Measurements from ENCODE around the gene GAS6.

The GAS6 gene

DNA sequence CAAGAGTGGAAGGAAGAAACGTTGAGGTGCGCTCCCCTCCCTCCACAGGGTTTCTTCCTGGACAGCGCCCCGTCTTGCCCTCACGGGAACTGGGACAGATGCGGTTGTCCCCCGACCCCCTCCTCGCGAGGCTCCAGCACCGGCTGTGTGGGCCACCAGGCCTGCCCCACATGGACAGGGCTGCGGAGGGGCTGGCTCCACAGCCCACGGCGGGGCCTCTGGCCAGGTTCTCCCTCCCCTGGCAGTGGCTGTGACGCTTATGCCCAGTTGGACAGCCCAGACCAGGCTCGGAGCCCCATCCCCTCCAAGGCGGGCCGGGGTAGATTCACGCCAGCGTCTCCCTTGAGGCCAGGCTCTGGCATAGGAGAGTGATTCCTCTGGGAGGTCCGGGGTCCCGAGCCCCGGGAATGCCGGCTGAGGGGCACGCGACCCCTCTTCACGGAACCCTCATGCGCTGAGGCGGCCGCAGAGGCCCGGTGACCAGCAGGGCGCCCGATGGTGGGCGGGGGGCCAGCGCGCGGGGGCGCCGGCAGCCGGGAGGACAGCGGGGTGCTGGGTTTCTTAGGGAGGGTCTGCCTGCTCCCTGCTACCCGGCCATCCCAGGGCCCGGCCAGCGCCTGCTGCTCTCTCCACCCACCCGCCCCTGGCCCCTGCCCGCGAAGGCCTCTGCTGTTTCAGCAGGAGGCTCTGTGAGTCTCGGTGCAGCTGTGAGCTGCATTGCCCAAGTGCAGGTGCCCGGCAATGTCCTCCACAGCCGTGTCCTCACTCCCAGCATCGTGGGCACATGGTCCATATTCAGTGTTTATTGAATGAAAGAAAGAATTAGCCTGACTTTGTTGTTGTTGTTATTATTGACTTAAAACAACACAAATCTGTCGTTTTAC is 20.3 kb upstream of the GAS6 start:
- Histone ChIP-seq H3K9me2 (replicated peaks; ENCODE audit: insufficient read depth, low read length) (no peaks in the 10 kb centered on the region), H3K4me2 (ENCODE audit: low read depth, low read length, poor library complexity, severe bottlenecking) (no peak overlapping the region), H4K20me1 (ENCODE audit: low read depth, low read length) (no peaks in the 10 kb centered on the region), H3K36me3 (ENCODE audit: low read length) (no peaks in the 10 kb centered on the region), H3K27me3 (ENCODE audit: low read length) (no peaks in the 10 kb centered on the region), H2AFZ (ENCODE audit: low read depth, low read length, severe bottlenecking) (no peak overlapping the region), H3K9ac (ENCODE audit: low read length) (no peak overlapping the region), H3K9me3 (ENCODE audit: insufficient read depth, low read length) (no peaks in the 10 kb centered on the region), H3K79me2 (ENCODE audit: insufficient read depth, low read length) (no peaks in the 10 kb centered on the region), H3K27ac (ENCODE audit: low read depth, low read length) (no peak overlapping the region), H3K4me3 (ENCODE audit: insufficient read depth, low read length, poor library complexity, severe bottlenecking) (no peak overlapping the region), H3F3A (ENCODE audit: insufficient read depth) (no peaks in the 10 kb centered on the region)
- no peak for TF ChIP-seq EZH2phosphoT487 (conservative IDR thresholded peaks at IDR 0.05; ENCODE audit: low read length)
- TF ChIP-seq, protein P1, sequence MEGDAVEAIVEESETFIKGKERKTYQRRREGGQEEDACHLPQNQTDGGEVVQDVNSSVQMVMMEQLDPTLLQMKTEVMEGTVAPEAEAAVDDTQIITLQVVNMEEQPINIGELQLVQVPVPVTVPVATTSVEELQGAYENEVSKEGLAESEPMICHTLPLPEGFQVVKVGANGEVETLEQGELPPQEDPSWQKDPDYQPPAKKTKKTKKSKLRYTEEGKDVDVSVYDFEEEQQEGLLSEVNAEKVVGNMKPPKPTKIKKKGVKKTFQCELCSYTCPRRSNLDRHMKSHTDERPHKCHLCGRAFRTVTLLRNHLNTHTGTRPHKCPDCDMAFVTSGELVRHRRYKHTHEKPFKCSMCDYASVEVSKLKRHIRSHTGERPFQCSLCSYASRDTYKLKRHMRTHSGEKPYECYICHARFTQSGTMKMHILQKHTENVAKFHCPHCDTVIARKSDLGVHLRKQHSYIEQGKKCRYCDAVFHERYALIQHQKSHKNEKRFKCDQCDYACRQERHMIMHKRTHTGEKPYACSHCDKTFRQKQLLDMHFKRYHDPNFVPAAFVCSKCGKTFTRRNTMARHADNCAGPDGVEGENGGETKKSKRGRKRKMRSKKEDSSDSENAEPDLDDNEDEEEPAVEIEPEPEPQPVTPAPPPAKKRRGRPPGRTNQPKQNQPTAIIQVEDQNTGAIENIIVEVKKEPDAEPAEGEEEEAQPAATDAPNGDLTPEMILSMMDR (IDR thresholded peaks at IDR 0.05; ENCODE audit: insufficient read depth, low read length, poor library complexity, severe bottlenecking): no peak

- Histone ChIP-seq H4K20me1 (ENCODE audit: low read depth, low read length) (no peaks in the 10 kb centered on the region), H3K4me3 (ENCODE audit: insufficient read depth, low read length, poor library complexity, severe bottlenecking) (no peak overlapping the region), H3K27me3 (ENCODE audit: low read length) (no peaks in the 10 kb centered on the region), H3K9me2 (replicated peaks; ENCODE audit: insufficient read depth, low read length) (no peaks in the 10 kb centered on the region), H2AFZ (ENCODE audit: low read depth, low read length, severe bottlenecking) (no peak overlapping the region), H3K9me3 (ENCODE audit: insufficient read depth, low read length) (no peaks in the 10 kb centered on the region), H3K36me3 (ENCODE audit: low read length) (no peaks in the 10 kb centered on the region), H3K4me2 (ENCODE audit: low read depth, low read length, poor library complexity, severe bottlenecking) (no peak overlapping the region), H3F3A (ENCODE audit: insufficient read depth) (no peaks in the 10 kb centered on the region), H3K27ac (ENCODE audit: low read depth, low read length) (no peak overlapping the region), H3K9ac (ENCODE audit: low read length) (no peak overlapping the region), H3K79me2 (ENCODE audit: insufficient read depth, low read length) (no peaks in the 10 kb centered on the region)
- TF ChIP-seq, protein P1 (IDR thresholded peaks at IDR 0.05; ENCODE audit: insufficient read depth, low read length, poor library complexity, severe bottlenecking): no peak
- no peak for TF ChIP-seq EZH2phosphoT487 (conservative IDR thresholded peaks at IDR 0.05; ENCODE audit: low read length)
These were observed 19.5 kb upstream of the GAS6 start for GRCh38 chr13:113883314-113883811.

DNA sequence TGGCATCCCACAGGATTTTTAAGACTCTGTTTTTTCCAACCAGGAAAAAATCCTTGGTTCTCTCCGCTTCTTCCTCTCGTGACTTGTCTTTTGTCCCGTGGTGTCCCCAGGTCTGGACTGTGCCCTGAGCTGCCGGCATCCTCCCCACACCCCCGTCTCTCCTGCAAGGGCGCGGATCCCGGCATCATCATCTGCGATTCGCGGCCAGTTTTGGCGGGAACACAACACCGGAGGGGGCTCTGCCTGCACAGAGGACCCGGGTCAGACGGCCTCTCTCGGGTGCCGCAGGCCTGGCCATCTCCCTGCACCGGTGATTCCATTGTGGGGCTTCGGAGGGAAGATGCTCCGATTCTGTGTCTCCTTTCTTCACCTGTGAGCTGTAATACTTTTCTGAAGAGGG is 18.8 kb upstream of the GAS6 start:
- no peaks in the 10 kb centered on the region for H3K9me2 ChIP-seq (replicated peaks; ENCODE audit: insufficient read depth, low read length)
- H3K27ac ChIP-seq (ENCODE audit: low read depth, low read length): no peak overlapping the region
- no peak overlapping the region for H3K4me3 ChIP-seq (ENCODE audit: insufficient read depth, low read length, poor library complexity, severe bottlenecking)
- no peaks in the 10 kb centered on the region for H3F3A ChIP-seq (ENCODE audit: insufficient read depth)
- no peaks in the 10 kb centered on the region for H3K79me2 ChIP-seq (ENCODE audit: insufficient read depth, low read length)
- TF ChIP-seq, protein P1 (IDR thresholded peaks at IDR 0.05; ENCODE audit: insufficient read depth, low read length, poor library complexity, severe bottlenecking): no peak
- TF ChIP-seq EZH2phosphoT487 (conservative IDR thresholded peaks at IDR 0.05; ENCODE audit: low read length): no peak
- no peaks in the 10 kb centered on the region for H4K20me1 ChIP-seq (ENCODE audit: low read depth, low read length)
- H3K4me2 ChIP-seq (ENCODE audit: low read depth, low read length, poor library complexity, severe bottlenecking): no peak overlapping the region
- H3K9me3 ChIP-seq (ENCODE audit: insufficient read depth, low read length): no peaks in the 10 kb centered on the region
- H3K36me3 ChIP-seq (ENCODE audit: low read length): no peaks in the 10 kb centered on the region
- H3K9ac ChIP-seq (ENCODE audit: low read length): no peak overlapping the region
- no peak overlapping the region for H2AFZ ChIP-seq (ENCODE audit: low read depth, low read length, severe bottlenecking)
- no peaks in the 10 kb centered on the region for H3K27me3 ChIP-seq (ENCODE audit: low read length)

All from SU-DHL-6 (cell line).